Measurements from ENCODE around the gene CROCC2.

The CROCC2 gene

GRCh38 chr2:240922245-240922981, 16.3 kb downstream of the CROCC2 start:
- H3K27me3 Mint-ChIP-seq (ENCODE audit: low read depth, poor library complexity), result peaks cover 13% of the 10 kb centered on the region
- no peaks in the 10 kb centered on the region for H3K9me3 Mint-ChIP-seq
- TF ChIP-seq, protein P1, sequence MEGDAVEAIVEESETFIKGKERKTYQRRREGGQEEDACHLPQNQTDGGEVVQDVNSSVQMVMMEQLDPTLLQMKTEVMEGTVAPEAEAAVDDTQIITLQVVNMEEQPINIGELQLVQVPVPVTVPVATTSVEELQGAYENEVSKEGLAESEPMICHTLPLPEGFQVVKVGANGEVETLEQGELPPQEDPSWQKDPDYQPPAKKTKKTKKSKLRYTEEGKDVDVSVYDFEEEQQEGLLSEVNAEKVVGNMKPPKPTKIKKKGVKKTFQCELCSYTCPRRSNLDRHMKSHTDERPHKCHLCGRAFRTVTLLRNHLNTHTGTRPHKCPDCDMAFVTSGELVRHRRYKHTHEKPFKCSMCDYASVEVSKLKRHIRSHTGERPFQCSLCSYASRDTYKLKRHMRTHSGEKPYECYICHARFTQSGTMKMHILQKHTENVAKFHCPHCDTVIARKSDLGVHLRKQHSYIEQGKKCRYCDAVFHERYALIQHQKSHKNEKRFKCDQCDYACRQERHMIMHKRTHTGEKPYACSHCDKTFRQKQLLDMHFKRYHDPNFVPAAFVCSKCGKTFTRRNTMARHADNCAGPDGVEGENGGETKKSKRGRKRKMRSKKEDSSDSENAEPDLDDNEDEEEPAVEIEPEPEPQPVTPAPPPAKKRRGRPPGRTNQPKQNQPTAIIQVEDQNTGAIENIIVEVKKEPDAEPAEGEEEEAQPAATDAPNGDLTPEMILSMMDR (IDR thresholded peaks at IDR 0.05), result no peak
- peak; percentile 2 for DNase-seq
- H3K4me1 Mint-ChIP-seq, result peaks cover 5% of the 10 kb centered on the region
- no peaks in the 10 kb centered on the region for H3K36me3 Mint-ChIP-seq (ENCODE audit: low read depth)
- no peak overlapping the region for H3K4me3 Mint-ChIP-seq
- H3K27ac Mint-ChIP-seq, result no peak overlapping the region

DNA sequence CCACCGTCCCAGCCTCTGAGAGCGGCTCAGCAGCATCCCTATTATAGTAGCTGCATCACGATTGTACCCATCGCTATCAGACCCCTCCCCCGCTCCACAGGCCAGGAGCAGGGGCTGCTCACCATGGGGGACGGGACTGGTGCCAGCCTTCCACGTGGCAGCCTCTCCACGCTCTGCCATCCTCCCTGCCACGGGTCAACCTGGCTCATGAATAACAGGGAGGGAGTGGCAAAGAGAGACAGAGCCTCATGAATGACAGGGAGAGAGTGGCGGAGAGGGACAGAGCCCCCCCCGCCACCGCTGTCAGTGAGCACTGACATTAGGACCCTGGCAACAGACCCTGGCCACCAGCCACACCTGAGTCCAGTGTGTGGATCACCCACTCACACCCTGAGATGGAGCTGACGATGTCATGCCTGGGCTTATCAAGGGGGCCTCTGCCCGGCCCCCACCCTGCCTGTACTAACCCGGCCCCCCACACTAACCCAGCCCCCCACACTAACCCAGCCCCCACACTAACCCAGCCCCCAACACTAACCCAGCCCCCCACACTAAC, 16.9 kb downstream of the CROCC2 start:
- Mint-ChIP-seq H3K4me1 (peaks cover 5% of the 10 kb centered on the region), H3K9me3 (peaks cover 3% of the 10 kb centered on the region), H3K27me3 (ENCODE audit: low read depth, poor library complexity) (peaks cover 13% of the 10 kb centered on the region), H3K27ac (no peak overlapping the region), H3K4me3 (no peak overlapping the region), H3K36me3 (ENCODE audit: low read depth) (no peaks in the 10 kb centered on the region)
- TF ChIP-seq, protein P1 (IDR thresholded peaks at IDR 0.05), result no peak
- peak; percentile 3 for DNase-seq

- DNase-seq, result peak; percentile 3
- Mint-ChIP-seq H3K27ac (no peak overlapping the region), H3K9me3 (peaks cover 6% of the 10 kb centered on the region), H3K4me3 (no peak overlapping the region), H3K4me1 (peaks cover 11% of the 10 kb centered on the region), H3K27me3 (ENCODE audit: low read depth, poor library complexity) (peaks cover 25% of the 10 kb centered on the region), H3K36me3 (ENCODE audit: low read depth) (no peaks in the 10 kb centered on the region)
- TF ChIP-seq, protein P1 (IDR thresholded peaks at IDR 0.05), result no peak
Observed at GRCh38 chr2:240925191-240925567, 19.0 kb downstream of the CROCC2 start.

- H3K4me3 Mint-ChIP-seq, result no peak overlapping the region
- TF ChIP-seq, protein P1 (IDR thresholded peaks at IDR 0.05), result no peak
- H3K27ac Mint-ChIP-seq, result no peak overlapping the region
- no peaks in the 10 kb centered on the region for H3K36me3 Mint-ChIP-seq (ENCODE audit: low read depth)
- peaks cover 11% of the 10 kb centered on the region for H3K4me1 Mint-ChIP-seq
- DNase-seq, result peak; percentile 2
- peaks cover 6% of the 10 kb centered on the region for H3K9me3 Mint-ChIP-seq
- peaks cover 28% of the 10 kb centered on the region for H3K27me3 Mint-ChIP-seq (ENCODE audit: low read depth, poor library complexity)
Observed at GRCh38 chr2:240925568-240926515, 19.7 kb downstream of the CROCC2 start.

GRCh38 chr2:240926516-240927389, 20.6 kb downstream of the CROCC2 start:
- no peak overlapping the region for H3K4me3 Mint-ChIP-seq
- DNase-seq, result peak; percentile 8
- TF ChIP-seq, protein P1 (IDR thresholded peaks at IDR 0.05), result no peak
- H3K9me3 Mint-ChIP-seq, result peaks cover 6% of the 10 kb centered on the region
- H3K36me3 Mint-ChIP-seq (ENCODE audit: low read depth), result no peaks in the 10 kb centered on the region
- H3K27me3 Mint-ChIP-seq (ENCODE audit: low read depth, poor library complexity), result peaks cover 33% of the 10 kb centered on the region
- peaks cover 11% of the 10 kb centered on the region for H3K4me1 Mint-ChIP-seq
- H3K27ac Mint-ChIP-seq, result peak overlapping the region; percentile 34
